Esophagus muscularis mucosa (tissue), 4 donors: ENCODE data around the gene CBX2. TPM values are rescaled to one million over a fixed set of nuclear protein-coding genes. Genes with fewer than 3 reads are reported as not detected.

ENCODE experiments used
- DNase-seq: peaks from one replicate; pipeline ENCODE4 v3.0.0-alpha.2; 2017; ENCODE audit errors: extremely low spot score
- H3K27ac ChIP-seq, 4 donors: fragments of 200-600 bp; sonication (generic); replicated peaks in 1 of 4; 1 replicate in 3 of 4; 2 replicates in 1 of 4; pipeline ENCODE4 v1.5.1; 2016 to 2019; ENCODE audit warnings: mild to moderate bottlenecking in 1 of 4
- H3K27me3 ChIP-seq, 4 donors: fragments of 200-600 bp; sonication (generic); one replicate each; pipeline versions ENCODE4 v1.5.1 to v1.6.0; 2016 to 2019
- H3K36me3 ChIP-seq, 4 donors: fragments of 200-600 bp; sonication (generic); one replicate each; pipeline ENCODE4 v1.5.1; 2016 to 2019
- H3K4me1 ChIP-seq, 4 donors: fragments of 200-600 bp; sonication (generic); one replicate each; pipeline ENCODE4 v1.5.1; 2016 to 2019
- H3K4me3 ChIP-seq, 4 donors: fragments of 200-600 bp; sonication (generic); 1 replicate in 2 of 4; 2 replicates in 2 of 4; pipeline ENCODE4 v1.5.1; 2016 to 2019; ENCODE audit warnings: mild to moderate bottlenecking in 4 of 4, moderate library complexity in 1 of 4
- H3K9me3 ChIP-seq, 4 donors: fragments of 200-600 bp; sonication (generic); 1 replicate in 3 of 4; 2 replicates in 1 of 4; pipeline ENCODE4 v1.5.1; 2016 to 2019
- EP300 ChIP-seq: sonication (generic); formaldehyde crosslinking; IDR thresholded peaks from one replicate; pipeline ENCODE4 v1.6.1; 2017; ENCODE audit warnings: antibody characterized with exemption
- POLR2A ChIP-seq: fragments of 450-650 bp; IDR thresholded peaks from one replicate; pipeline ENCODE4 v1.6.1; 2017; ENCODE audit warnings: antibody characterized with exemption, moderate library complexity, mild to moderate bottlenecking, low read depth
- POLR2AphosphoS5 ChIP-seq, 2 donors: sonication (generic); formaldehyde crosslinking; IDR thresholded peaks; one replicate each; pipeline ENCODE4 v1.6.1; 2017; ENCODE audit warnings: antibody characterized with exemption in 2 of 2
- WGBS: methylation state at CpG from one replicate; pipeline ENCODE4 v1.1.5; 2018; 5-methylcytosine and 5-hydroxymethylcytosine counted together
- intact Hi-C: fragments of 100-400 bp; cut with DNase I; formaldehyde crosslinking; loops from one replicate; pipeline ENCODE4 v1.15.1; 2023
- total RNA-seq, 4 donors: library from RNA; depleted of rRNA; stranded (reverse); fragments of >200 nt; gene quantifications; one replicate each; pipeline versions ENCODE4 v1.1.0 to v1.2.1, GENCODE V29; 2016
- TF ChIP-seq, protein P1 (sequence below), 3 experiments: fragments of 200-600 bp in 2 of 3; fragments of 450-650 bp in 1 of 3; sonication (generic) in 2 of 3; IDR thresholded peaks; one replicate each; pipeline ENCODE4 v1.5.1; 2017 to 2019; ENCODE audit warnings: antibody characterized with exemption in 3 of 3, mild to moderate bottlenecking in 2 of 3, moderate library complexity in 1 of 3

The CBX2 gene
- total RNA-seq, 4 donors from 2014 or later: 0.66 to 2.8 (median 1.5) TPM

DNA sequence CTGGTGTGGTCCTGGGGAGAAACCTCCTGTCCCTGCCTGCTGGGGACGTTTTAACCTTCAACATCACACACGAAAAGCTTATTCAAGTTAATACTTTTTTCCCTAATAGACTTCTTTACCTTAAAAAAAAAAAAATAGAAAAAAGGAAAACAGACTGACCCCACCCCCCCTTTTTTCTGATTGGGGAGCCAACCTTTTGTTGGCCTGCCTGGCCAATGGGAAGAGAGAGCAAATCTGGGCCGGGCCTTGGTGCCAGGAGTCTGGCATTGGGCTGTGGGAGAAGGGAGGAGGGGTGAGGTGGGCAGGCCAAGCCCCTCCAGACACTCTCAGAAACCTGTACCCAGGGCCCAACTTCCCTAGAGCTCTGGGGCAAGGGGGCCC, 16.0 kb downstream of the CBX2 start:
- H3K9me3 ChIP-seq: no peaks in the 10 kb centered on the region
- H3K27ac ChIP-seq: peak overlapping the region; percentile 74 to 85 (median 78)
- peaks cover 48 to 92% (median 86%) of the 10 kb centered on the region in 4 donors for H3K4me1 ChIP-seq
- peaks cover 47 to 76% (median 57%) of the 10 kb centered on the region in 4 donors for H3K27me3 ChIP-seq
- intact Hi-C loops: loop anchor here (2.0 kb wide), 1 partner anchor 47 kb away; no protein-coding TSS in a partner anchor
- TF ChIP-seq EP300: no peak
- no peak for TF ChIP-seq POLR2AphosphoS5 (IDR thresholded peaks at IDR 0.05)
- TF ChIP-seq POLR2A: no peak
- TF ChIP-seq, protein P1, sequence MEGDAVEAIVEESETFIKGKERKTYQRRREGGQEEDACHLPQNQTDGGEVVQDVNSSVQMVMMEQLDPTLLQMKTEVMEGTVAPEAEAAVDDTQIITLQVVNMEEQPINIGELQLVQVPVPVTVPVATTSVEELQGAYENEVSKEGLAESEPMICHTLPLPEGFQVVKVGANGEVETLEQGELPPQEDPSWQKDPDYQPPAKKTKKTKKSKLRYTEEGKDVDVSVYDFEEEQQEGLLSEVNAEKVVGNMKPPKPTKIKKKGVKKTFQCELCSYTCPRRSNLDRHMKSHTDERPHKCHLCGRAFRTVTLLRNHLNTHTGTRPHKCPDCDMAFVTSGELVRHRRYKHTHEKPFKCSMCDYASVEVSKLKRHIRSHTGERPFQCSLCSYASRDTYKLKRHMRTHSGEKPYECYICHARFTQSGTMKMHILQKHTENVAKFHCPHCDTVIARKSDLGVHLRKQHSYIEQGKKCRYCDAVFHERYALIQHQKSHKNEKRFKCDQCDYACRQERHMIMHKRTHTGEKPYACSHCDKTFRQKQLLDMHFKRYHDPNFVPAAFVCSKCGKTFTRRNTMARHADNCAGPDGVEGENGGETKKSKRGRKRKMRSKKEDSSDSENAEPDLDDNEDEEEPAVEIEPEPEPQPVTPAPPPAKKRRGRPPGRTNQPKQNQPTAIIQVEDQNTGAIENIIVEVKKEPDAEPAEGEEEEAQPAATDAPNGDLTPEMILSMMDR (IDR thresholded peaks at IDR 0.05): no peak
- no peak for DNase-seq
- H3K36me3 ChIP-seq: peaks cover 0 to 11% (median 7%) of the 10 kb centered on the region in 4 donors
- WGBS: 61% methylated on average over 3 of the region's 3 CpGs
- peak overlapping the region; percentile 44 to 63 (median 50) for H3K4me3 ChIP-seq

DNA sequence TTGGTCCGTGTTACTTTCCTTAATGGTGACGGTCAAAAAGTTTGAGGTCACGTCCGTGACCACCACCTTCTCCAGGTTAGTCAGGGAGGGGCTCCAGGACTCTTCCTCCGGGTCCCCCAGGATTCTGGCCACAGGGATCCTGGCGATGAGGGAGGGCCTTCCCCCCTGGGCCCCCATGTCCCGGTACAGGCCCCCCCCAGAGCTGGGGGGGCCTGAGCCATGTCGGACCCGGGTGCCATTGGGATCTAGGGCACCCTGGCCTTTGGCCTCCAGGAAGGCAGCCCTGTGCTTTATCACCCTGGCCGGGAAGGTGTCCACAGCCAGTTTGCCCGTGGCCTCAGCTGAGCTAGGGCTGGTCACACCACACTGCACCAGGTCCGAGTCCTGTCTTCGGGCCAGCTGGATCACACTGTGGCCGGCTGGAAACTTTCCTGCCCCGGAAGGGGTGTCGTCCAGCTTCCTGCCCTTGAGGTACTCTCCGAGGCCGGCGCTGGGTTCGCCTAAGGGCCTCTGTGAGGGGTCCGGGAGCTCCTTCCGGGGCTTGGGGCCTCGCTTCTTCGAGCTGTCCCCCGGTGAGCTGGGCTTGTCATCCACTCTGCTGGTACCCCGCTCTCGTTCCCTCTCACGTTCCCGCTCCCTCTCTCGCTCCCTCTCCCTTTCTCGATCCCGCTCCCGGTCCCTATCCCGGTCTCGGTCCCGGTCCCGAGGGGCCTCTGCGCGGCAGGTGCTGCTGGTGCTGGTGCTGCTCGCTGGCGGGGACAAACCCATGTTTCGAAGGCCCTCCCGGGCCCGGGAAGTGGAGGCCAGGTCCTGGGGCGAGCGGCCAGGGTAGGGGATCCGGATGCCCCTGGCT, 16.9 kb downstream of the CBX2 start:
- 88% methylated on average over 34 of the region's 47 CpGs for WGBS
- H3K36me3 ChIP-seq: peaks cover 0 to 11% (median 7%) of the 10 kb centered on the region in 4 donors
- no peaks in the 10 kb centered on the region for H3K9me3 ChIP-seq
- H3K4me1 ChIP-seq: peaks cover 55 to 94% (median 88%) of the 10 kb centered on the region in 4 donors
- no peak for DNase-seq
- intact Hi-C loops: loop anchor here (2.0 kb wide), 1 partner anchor 46 kb away; no protein-coding TSS in a partner anchor
- no peak overlapping the region for H3K4me3 ChIP-seq
- peaks cover 52 to 76% (median 59%) of the 10 kb centered on the region in 4 donors for H3K27me3 ChIP-seq
- peak overlapping the region; percentile 74 to 85 (median 78) for H3K27ac ChIP-seq
- TF ChIP-seq POLR2A (no peak), EP300 (no peak), POLR2AphosphoS5 (IDR thresholded peaks at IDR 0.05) (no peak)
- TF ChIP-seq, protein P1 (IDR thresholded peaks at IDR 0.05): no peak

DNA sequence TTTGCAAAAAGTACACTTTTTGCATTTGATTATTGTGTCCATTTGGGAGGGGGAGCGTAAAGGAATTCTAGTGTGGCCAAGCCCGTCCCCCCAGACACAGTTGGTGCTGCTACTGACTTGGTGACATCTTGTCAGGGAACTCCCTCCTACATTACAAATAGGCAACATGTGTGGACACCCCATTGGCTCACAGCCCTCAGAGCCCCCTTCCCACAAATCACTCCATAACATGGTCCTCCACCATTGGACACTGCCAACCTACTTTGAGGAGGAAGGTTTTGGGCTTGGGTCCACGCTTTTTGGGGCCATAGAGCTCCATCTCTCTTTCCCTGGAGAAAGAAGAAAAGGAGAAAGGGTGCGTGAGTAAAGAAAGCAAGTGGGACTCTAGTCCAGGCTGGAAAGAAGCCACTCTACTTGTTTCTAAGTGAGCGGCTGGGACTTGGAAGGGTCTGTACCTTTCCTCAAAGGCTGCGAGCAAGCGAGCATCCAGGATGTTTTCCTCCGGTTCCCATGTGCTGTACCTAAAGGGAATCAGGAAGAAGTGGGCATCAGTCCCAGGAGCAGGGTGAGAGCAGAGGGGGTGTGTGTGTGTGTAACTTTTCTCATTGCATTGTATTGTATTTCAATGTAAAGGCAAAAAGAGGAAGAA, 18.0 kb downstream of the CBX2 start:
- H3K4me3 ChIP-seq: peak overlapping the region; percentile 69 to 81 (median 74)
- TF ChIP-seq POLR2AphosphoS5 (IDR thresholded peaks at IDR 0.05): no peak
- no peak for TF ChIP-seq EP300
- TF ChIP-seq POLR2A: no peak
- TF ChIP-seq, protein P1 (IDR thresholded peaks at IDR 0.05): no peak
- H3K27ac ChIP-seq: no peak overlapping the region
- intact Hi-C loops: loop anchor here (2.0 kb wide), 1 partner anchor 45 kb away; no protein-coding TSS in a partner anchor
- peaks cover 50 to 76% (median 57%) of the 10 kb centered on the region in 4 donors for H3K27me3 ChIP-seq
- H3K9me3 ChIP-seq: no peaks in the 10 kb centered on the region
- 70% methylated on average over 8 of the region's 8 CpGs for WGBS
- H3K36me3 ChIP-seq: peaks cover 0 to 11% (median 7%) of the 10 kb centered on the region in 4 donors
- no peak for DNase-seq
- H3K4me1 ChIP-seq: peaks cover 58 to 94% (median 89%) of the 10 kb centered on the region in 4 donors

- Histone ChIP-seq H3K27ac (peak overlapping the region; percentile 77 to 87 (median 85)), H3K9me3 (no peaks in the 10 kb centered on the region), H3K27me3 (peaks cover 50 to 76% (median 57%) of the 10 kb centered on the region in 4 donors), H3K4me3 (peak overlapping the region; percentile 69 to 81 (median 74)), H3K4me1 (peaks cover 60 to 94% (median 89%) of the 10 kb centered on the region in 4 donors), H3K36me3 (peaks cover 0 to 11% (median 7%) of the 10 kb centered on the region in 4 donors)
- no peak for TF ChIP-seq POLR2AphosphoS5 (IDR thresholded peaks at IDR 0.05)
- no peak for TF ChIP-seq EP300
- TF ChIP-seq, protein P1 (IDR thresholded peaks at IDR 0.05): no peak
- TF ChIP-seq POLR2A: no peak
- intact Hi-C loops: no loop called here
- no peak for DNase-seq
- WGBS: under 1% methylated on average over 17 of the region's 19 CpGs
These were observed 18.5 kb downstream of the CBX2 start for GRCh38 chr17:79796444-79796762.
